GM19452 (cell line): Measurements from ENCODE around the gene ZAR1.
"Not testable (repeated sequence)": the region's sequence is repeated elsewhere in the genome, so short reads cannot be mapped to it uniquely, and the experiment has no call there.

ENCODE experiments used
- ATAC-seq: cut with Tn5 transposase; IDR thresholded peaks from one replicate; pipeline ENCODE4 v1.9.1; 2021; ENCODE audit not compliant: unreplicated experiment

ZAR1 gene, protein sequence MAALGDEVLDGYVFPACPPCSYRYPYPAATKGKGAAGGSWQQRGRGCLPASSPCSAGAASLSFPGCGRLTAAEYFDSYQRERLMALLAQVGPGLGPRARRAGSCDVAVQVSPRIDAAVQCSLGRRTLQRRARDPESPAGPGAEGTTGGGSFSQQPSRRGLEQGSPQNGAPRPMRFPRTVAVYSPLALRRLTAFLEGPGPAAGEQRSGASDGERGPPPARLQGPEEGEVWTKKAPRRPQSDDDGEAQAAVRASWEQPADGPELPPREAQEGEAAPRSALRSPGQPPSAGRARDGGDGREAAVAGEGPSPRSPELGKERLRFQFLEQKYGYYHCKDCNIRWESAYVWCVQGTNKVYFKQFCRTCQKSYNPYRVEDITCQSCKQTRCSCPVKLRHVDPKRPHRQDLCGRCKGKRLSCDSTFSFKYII

DNA sequence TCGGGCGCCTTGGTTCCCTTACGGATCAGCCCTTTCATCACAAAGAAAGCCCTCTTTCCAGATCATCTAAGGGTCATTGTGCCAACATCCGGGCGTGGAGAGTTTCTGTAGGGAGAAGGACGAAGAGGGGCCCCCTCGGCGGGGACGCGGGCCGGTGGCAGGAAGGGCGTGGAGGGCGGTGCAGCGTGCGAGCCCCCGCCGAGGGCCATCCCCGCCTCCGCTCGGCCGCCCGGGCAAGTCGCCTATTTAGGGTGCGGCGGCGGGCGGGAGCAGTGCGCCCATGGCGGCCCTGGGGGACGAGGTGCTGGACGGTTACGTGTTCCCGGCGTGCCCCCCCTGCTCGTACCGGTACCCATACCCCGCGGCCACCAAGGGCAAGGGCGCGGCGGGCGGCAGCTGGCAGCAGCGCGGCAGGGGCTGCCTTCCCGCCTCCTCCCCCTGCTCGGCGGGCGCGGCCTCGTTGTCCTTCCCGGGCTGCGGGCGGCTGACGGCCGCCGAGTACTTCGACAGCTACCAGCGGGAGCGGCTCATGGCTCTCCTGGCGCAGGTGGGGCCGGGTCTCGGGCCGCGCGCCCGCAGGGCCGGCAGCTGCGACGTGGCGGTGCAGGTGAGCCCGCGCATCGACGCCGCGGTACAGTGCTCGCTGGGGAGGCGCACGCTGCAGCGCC lies at the start of gene ZAR1:
TSS of gene ZAR1 (plus strand) at position 241 of the 668 bp plus-strand sequence. CDS start at position 281, 40 bp downstream.
- ATAC-seq: no peak

DNA sequence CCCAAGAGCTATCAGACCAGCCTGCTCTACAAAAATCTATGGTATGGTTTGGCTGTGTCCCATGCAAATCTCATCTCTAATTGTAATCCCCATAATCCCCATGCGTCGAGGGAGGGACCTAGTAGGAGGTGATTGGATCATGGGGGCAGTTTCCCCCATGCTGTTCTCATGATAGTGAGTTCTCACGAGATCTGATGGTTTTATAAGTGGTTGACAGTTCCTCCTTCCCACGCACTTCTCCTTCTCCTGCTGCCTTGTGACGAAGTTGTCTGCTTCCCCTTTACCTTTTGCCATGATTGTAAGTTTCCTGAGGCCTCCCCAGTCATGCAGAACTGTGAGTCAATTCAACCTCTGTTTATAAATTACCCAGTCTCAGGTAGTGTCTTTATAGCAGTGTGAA lies 49.1 kb upstream of the ZAR1 start:
- not testable (repeated sequence) for ATAC-seq

DNA sequence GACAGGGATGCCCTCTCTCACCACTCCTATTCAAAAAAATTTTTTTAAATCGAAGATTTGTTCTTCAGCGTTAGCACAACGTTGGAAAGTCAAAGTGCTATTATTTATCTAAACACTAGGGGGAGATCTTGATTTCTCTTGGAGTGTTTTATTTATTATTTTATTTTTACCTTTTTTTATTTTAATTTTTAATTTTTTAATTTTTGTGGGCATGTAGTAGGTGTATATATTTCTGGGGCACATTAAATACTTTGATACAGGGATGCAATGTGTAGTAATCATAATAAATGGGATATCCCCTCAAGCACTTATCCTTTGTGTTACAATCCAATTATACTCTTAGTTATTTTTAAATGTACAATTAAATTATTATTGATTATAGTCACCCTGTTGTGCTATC lies 44.3 kb upstream of the ZAR1 start:
- no peak for ATAC-seq

DNA sequence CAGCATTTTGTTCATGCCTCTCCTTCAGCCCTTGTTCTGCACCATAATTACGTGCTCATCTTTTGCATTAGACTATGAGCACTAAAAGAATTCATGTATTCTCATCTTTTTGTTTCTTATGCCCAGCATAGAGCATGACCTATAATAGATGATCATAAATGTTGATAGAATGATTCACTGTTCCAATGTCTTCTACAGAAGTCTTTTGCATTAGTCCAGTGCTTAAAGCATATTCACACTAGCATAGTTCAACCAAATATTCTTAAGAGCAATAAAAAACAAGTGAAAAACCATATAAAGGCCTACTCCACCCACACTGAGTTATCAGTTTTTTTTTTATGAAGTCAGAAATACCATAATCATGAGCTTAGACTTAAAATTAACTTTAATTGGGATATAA lies 43.4 kb upstream of the ZAR1 start:
- ATAC-seq: no peak

DNA sequence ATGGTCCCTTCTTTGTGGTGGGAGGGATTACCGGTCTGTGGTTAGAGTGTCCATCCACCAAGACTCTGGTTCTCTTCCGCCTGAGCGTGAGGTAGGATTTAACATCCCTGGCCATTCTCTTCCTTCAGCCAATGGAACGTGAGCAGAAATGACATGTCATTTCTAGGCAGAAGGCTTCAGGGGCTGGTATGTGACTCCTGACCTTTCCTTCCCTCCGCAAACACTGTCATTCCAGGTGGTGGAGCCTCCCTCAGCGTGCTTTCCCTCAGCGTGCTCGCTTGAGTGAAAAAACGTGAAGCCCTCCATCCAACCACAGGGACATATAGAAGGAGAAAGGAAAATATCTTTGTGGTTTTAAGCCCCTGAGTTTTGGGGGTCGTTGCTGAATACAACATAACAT lies 40.9 kb upstream of the ZAR1 start:
- no peak for ATAC-seq

DNA sequence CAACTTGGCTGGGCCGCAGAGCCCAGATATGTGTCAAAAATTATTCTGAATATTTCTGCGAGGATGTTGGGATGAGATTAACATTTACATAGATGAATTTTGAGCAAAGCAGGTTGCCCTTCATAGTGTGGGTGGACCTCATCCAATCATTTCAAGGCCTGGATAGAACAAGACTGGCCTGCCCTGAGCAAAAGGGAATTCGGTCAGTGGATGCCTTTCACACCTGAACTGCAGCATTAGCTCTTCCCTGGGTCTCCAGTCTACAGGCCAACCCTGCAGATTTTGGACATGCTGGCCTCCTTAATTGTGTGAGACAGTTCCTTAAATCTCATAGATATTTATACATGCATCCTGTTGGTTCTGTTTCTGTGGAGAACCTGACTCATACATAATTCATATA lies 39.3 kb upstream of the ZAR1 start:
- no peak for ATAC-seq

DNA sequence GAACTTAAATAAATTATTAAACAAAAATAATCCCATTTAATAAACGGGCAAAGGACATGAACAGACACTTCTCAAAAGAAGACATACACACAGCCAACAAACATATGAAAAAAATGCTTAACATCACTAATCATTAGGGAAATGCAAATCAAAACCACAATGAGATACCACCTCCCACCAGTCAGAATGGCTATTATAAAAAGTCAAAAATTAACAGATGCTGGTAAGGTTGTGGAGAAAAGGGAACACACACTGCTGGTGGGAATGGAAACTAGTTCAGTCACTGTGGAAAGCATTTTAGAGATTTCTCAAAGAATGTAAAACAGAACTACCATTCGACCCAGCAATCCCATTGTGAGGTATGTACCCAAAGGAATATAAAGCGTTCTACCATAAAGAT lies 38.4 kb upstream of the ZAR1 start:
- not testable (repeated sequence) for ATAC-seq

DNA sequence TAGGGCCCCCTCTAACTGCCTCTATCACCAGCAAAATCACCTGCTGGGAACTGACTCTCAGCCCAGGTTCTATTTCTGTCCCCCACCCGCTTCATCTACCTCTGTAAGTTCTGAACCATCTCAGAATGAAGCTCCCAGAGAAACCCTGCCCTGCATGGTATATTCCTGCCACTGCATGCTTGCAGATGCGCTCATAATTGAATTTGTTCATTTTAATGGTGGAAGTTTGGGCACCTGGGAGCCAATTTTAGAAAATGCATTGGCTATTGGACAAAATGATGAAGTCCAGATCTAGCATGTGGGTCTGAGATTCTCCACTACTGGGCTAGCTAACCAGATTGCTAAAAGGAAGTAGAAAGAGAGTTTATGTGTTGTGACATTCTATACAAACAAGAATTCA lies 35.5 kb upstream of the ZAR1 start:
- no peak for ATAC-seq

DNA sequence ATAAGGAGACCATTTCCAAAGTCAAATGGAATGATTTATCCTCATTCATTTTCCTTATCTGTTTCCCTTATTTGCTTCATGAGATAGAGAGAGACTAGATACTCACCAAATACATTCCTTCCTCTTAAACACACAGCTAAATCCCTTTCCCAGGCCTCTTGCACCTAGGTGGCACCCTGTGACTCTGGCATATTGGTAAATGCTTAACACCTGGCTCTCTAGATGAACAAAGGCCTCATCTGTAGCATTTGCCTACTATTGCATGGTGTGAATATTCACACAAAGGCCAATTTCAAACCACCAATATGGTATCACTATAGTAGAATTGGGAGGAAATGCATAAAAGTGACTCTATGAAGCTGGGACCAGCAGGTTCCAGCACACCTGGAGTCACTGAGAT lies 29.1 kb upstream of the ZAR1 start:
- no peak for ATAC-seq

DNA sequence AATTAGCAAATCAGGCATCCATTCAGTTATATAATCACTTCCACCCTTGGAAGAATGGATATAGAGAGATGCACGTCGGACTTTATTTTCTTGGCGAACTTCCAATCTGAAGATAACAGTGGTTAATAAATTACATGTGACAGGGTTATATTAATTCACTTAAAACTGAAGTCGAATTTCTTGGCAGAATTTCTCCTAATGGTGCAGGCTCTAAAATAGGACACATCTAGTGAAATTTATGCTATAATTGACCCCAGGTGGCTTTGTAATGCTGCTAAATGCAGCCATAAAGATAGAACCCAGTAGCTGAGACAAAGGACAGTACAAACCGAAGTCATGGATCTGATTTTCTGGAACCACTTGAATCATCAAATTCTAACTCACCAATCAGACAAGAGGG lies 27.7 kb upstream of the ZAR1 start:
- ATAC-seq: no peak

DNA sequence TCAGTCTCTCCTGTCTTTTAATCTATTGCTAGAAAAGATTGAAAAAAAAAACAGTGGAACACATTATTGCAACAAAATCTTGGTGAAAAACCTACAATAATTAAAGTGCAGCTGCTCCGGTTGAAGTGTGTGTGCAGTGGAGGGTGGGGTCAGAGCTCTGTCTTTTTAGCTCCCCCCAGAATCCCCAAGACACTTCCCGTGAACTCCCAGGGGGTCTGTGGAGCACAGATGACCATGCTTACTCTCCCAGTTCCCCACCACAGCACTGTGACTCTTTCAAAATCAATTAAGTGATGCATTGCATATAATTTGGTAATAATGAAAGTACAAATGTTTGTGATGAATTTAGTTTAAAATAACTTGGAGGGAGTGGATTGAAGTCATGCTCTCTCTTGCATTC lies 22.6 kb upstream of the ZAR1 start:
- no peak for ATAC-seq

DNA sequence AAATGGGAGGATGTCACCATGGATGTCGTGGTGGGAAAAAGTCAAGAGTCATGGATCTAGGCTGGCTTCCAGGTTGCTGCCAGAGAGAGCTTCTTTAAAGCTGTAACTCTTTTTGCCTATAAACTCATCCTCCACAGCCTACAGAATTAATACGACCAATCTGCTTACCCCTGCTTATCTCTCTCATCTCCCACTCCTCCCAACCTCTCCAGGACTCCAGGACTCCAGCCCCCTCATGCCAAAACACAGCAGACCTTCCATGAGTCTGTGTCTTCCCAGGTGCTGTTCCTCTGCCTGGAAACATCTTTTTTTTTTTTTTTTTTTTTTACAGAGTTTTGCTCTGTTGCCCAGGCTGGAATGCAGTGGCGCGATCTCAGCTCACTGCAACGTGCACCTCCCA lies 22.2 kb upstream of the ZAR1 start:
- no peak for ATAC-seq

DNA sequence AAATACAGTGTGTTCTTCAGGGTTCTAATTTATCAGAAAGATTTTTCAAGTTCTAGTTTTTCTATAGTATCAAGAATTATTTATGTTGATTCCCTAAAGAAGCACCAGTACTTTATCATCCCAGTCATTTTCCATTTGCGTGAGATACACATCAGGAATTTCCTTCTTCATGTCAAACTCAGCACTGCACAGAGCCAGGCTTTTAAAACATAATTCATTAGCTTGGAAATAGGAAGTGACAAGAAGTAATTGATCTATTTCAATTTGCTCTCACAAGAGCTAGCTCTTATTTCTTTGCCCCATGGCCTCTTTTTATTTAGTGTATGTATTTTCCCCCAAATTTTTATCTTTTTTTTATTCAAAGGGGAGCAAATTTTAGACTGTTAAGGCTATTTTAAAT lies 19.9 kb upstream of the ZAR1 start:
- no peak for ATAC-seq

DNA sequence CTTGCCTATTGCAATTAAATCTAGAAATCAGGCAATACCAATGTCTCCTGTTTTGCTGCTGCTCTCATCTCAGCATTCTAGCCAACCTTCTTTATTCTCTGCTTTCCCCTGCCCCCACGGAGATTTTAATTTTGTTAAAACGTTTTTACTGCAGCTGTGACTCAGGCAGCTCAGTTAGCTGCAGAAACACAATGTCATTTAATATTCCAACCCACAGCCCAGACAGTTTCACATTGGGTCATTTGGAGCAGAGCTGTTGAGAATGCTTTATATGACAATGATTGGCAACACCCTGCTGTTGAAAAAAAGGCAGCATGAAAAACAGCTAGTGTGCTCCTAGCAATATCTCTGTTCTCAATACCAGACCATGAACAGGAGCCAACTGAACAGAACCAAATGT lies 19.5 kb upstream of the ZAR1 start:
- no peak for ATAC-seq

DNA sequence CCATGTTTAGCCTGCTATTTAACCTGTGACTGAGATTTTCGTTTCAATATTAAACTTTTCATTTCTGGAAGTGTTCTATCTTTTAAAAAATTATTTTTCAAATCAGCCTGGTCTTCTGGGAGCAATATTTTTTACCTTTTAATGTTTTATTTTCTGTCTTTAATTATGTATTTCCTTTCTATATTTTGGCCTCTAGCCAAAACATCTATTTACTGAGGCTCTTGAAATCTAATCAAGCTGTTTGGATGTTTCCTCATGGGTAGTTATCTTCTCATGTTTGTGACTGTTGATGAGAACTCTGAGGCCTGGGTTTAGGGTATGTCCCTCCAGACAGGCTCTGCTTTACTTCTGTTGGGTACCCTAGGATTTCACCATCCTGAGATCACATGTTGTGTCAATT lies 17.3 kb upstream of the ZAR1 start:
- ATAC-seq: no peak

DNA sequence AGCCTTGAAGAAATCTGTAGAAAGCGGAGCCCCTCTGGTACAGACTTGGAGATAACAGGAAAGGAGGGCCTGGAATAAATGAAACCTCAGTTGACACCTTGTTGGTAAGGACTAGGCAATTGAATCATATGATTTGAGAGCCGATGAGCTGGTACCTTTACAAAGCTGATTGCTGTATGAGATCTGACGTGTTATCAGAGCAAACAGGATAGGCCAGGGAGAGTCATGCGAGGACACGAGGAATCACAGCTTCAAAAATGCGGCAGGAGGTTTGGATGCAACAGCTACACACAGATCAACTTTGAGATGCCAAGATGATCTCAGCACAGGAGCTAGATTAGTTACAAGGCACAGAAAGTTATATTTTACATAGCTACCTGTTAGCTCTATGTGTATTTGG lies 14.3 kb upstream of the ZAR1 start:
- no peak for ATAC-seq

DNA sequence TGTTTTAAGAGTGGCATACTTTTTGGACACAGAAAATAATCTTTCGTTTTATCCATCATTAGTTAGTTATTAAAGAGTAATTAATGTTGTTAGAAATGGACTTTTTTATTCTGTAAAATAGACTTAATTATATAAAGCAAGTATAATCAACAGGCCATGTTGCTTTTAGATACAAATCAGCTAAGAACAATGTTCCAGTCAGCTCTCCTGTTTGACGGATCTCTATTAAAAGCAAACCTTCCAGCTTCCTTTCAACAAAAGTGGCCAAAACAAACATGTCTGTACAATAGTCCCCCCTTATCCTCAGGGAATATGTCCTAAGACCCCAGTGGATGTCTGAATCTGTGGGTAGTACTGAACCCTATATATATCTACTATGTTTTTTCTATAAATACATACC lies 11.8 kb upstream of the ZAR1 start:
- ATAC-seq: no peak

DNA sequence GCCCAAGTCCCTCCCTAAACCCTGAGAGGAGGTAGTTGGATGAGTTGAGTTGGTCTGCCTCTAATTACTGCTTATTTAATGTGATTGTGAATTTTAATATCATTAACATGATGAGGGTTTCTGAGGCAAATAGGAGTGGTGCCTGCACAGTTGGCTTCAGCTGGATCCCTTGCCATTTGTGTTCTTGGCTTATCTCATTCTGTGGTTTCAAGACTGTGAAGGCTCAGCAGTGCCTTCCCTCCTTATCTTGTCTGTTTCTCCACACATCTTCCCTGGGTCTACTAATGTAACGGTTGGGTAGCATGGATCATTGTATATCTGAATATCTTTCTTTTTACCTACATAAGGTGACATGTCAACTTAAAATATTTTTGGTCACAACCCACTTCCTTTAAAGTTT lies 8.5 kb upstream of the ZAR1 start:
- ATAC-seq: no peak

DNA sequence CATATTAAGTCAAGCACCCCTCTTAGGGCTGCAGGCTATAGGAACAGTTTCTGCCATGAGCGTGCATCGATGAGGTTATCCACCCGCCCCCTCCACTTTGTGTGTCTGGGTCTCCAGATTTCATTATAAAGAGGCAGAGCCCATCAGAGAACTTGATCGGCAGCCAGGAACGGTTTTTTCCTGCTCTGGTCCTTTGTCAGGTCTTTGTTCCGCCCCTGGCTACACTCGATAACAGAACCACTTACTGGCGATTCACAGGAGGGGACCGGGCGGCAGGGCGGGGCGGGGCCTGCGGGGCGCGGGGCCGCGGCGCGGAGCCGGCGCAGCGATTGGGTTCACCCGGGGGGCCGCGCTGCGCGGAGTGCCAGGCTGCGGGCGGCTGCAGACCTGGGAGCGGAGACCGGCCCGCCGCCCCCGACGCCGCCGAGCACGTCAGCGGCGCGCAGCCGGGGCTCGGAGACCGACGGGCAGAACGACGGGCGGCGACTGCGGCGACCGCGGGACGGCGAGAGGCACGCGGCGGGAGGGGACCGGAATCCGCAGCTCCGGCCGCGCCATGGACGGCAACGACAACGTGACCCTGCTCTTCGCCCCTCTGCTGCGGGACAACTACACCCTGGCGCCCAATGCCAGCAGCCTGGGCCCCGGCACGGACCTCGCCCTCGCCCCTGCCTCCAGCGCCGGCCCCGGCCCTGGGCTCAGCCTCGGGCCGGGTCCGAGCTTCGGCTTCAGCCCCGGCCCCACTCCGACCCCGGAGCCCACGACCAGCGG lies 6.9 kb upstream of the ZAR1 start, which contains the start of gene SLC10A4:
TSS of gene SLC10A4 (plus strand) at position 338 of the 771 bp plus-strand sequence. CDS start at position 557, 219 bp downstream.
- ATAC-seq: no peak

DNA sequence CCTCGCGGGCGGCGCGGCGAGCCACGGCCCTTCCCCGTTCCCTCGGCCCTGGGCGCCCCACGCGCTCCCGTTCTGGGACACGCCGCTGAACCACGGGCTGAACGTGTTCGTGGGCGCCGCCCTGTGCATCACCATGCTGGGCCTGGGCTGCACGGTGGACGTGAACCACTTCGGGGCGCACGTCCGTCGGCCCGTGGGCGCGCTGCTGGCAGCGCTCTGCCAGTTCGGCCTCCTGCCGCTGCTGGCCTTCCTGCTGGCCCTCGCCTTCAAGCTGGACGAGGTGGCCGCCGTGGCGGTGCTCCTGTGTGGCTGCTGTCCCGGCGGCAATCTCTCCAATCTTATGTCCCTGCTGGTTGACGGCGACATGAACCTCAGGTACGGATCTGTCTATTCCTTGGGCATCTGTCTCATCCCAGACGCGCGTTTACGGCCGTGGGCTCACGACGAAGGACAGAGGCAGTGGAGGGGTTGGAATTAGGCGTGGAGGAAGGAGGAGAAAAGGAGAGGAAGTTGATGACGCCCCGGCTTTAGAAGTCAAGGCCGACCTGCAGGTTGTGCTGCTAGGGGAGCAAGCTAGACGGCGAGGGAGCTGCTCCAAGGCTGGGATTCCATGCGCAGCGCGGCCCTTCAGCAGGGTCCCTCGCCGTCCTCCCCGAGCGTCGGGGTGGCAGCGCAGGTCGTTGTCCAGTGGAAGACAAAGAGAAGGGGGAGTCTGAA lies 6.1 kb upstream of the ZAR1 start:
- no peak for ATAC-seq

DNA sequence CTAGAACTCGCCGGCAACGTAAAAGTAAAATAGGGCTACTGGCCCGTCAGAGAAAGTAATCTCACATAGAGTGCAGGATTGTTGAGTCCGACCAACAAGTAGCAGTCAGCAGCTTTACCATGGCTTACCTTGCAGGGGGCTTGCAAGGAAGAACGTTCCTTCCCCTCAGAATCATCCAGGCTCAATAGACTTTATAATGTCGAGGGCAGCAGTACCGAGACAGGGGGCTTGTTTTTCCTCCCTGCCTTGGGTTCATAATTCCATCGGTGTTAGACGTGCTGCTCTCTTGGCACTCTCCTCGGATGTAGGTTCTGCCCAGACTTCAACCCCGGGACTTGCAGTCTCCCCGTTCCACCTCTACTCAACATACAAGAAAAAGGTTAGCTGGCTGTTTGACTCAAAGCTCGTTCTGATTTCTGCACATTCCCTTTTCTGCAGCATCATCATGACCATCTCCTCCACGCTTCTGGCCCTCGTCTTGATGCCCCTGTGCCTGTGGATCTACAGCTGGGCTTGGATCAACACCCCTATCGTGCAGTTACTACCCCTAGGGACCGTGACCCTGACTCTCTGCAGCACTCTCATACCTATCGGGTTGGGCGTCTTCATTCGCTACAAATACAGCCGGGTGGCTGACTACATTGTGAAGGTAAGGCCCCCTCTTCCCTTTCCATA lies 5.4 kb upstream of the ZAR1 start:
- no peak for ATAC-seq
